T-helper 17 cell (primary cell): ENCODE measurements around the gene BRSK2. TPM values are rescaled to one million over a fixed set of nuclear protein-coding genes. Genes with fewer than 3 reads are reported as not detected.

Experiments
- ATAC-seq: fragments of 150-1000 bp; cut with Tn5 transposase; 2 replicates; pipeline ENCODE4 v1.10.0; 2021; ENCODE audit warnings: mild to moderate bottlenecking, moderate library complexity
- DNase-seq, 3 donors: peaks; one replicate each; pipeline versions ENCODE4 v3.0.0 to v3.0.0-alpha.2; 2020 to 2021
- H3K9me3 ChIP-seq: one replicate; pipeline ENCODE4 v1.7.0; 2013; ENCODE audit warnings: low read length, mild to moderate bottlenecking; ENCODE audit not compliant: control insufficient read depth, poor library complexity, severe bottlenecking
- H3K27ac Mint-ChIP-seq: one replicate; pipeline ENCODE4 v1.8.0; 2022; ENCODE audit warnings: mild to moderate bottlenecking, moderate library complexity, mixed read lengths
- H3K27me3 Mint-ChIP-seq: one replicate; pipeline ENCODE4 v1.8.0; 2022; ENCODE audit warnings: mixed read lengths
- H3K36me3 Mint-ChIP-seq: one replicate; pipeline ENCODE4 v1.8.0; 2022; ENCODE audit warnings: low read depth, mixed read lengths
- H3K4me1 Mint-ChIP-seq: one replicate; pipeline ENCODE4 v1.8.0; 2022; ENCODE audit warnings: mild to moderate bottlenecking, mixed read lengths
- H3K4me3 Mint-ChIP-seq: one replicate; pipeline ENCODE4 v1.8.0; 2022; ENCODE audit warnings: mild to moderate bottlenecking, moderate library complexity, mixed read lengths
- total RNA-seq, 4 donors: library from RNA in 2 of 4; stranded (reverse) in 2 of 4; gene quantifications; one replicate each; pipeline ENCODE4 v1.2.3 and lab custom pipeline; 2022 to 2026

BRSK2 gene
- total RNA-seq, 2 donors from 2014 or later = 0.23 to 0.25 TPM

GRCh38 chr11:1399386-1400316 is 9.9 kb downstream of the BRSK2 start:
- H3K27ac Mint-ChIP-seq = no peak overlapping the region
- ATAC-seq (no peak), DNase-seq (no peak)
- H3K9me3 ChIP-seq = no peaks in the 10 kb centered on the region
- H3K4me3 Mint-ChIP-seq = no peak overlapping the region
- peaks cover 9% of the 10 kb centered on the region for H3K27me3 Mint-ChIP-seq
- H3K36me3 Mint-ChIP-seq = no peaks in the 10 kb centered on the region
- H3K4me1 Mint-ChIP-seq = no peaks in the 10 kb centered on the region

DNA sequence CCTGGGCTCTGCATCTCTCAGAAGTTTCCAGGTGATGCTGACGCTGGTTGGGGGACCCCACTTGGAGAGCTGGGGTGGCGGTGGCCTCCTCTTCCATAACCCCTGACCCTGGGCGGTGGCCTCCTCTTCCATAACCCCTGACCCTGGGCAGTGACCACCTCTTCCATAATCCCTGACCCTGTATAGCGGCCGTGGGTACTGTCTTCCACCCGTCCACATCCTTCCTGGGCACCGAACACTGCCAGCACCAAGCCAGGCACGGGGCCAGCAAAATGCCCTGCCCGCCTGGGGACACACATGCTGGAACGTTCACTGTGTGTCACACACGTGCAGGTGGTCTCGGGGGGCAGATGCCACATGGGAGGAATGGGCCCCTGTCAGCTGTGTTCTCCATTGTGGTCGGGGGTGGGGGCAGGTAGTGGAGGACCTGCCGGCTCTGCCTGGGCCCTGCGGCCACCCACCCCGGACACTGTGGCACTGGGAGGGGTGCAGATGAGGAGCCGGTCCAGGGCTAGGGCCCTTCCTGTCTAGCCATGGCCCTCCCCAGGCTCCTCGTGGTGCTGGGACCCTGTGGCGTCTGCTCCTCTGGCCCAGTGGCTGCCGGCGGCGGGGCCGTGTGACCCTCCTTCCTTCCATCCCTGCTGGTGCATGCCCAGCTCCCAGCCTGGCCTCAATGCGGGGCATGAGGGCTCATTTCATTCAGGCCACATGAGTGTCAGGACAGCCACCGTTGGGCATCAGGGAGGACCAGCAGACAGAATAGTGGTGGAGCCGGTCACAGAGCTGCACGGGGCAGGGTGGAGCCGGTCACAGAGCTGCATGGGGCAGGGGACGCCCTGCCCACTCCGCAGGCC is 10.8 kb downstream of the BRSK2 start:
- no peaks in the 10 kb centered on the region for H3K9me3 ChIP-seq
- peaks cover 9% of the 10 kb centered on the region for H3K27me3 Mint-ChIP-seq
- H3K4me3 Mint-ChIP-seq = no peak overlapping the region
- no peaks in the 10 kb centered on the region for H3K4me1 Mint-ChIP-seq
- H3K27ac Mint-ChIP-seq = no peak overlapping the region
- ATAC-seq (no peak), DNase-seq (no peak)
- no peaks in the 10 kb centered on the region for H3K36me3 Mint-ChIP-seq

DNA sequence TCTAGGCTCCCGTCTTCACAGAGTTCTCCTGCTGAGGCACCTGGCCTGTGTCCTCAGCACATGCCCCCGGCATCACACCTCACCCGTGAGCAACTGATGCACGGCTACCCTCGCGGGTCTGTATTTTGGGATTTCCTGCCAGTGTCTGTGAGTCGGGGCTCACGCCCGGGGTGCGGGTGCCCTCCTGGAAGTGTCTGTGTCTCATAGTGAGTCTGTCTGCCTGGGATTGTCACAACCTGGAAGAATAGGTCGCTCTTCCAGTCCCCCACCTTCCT is 11.4 kb downstream of the BRSK2 start:
- Mint-ChIP-seq H3K27me3 (peaks cover 9% of the 10 kb centered on the region), H3K4me1 (no peaks in the 10 kb centered on the region), H3K27ac (no peak overlapping the region), H3K4me3 (no peak overlapping the region), H3K36me3 (no peaks in the 10 kb centered on the region)
- ATAC-seq (no peak), DNase-seq (no peak)
- H3K9me3 ChIP-seq = no peaks in the 10 kb centered on the region

GRCh38 chr11:1401656-1402221 is 12.0 kb downstream of the BRSK2 start:
- no peaks in the 10 kb centered on the region for H3K4me1 Mint-ChIP-seq
- ATAC-seq (peak; percentile 50), DNase-seq (peak in 1 of 3 donors; percentile 47)
- no peaks in the 10 kb centered on the region for H3K36me3 Mint-ChIP-seq
- no peaks in the 10 kb centered on the region for H3K9me3 ChIP-seq
- H3K4me3 Mint-ChIP-seq = no peak overlapping the region
- H3K27me3 Mint-ChIP-seq = peaks cover 9% of the 10 kb centered on the region
- H3K27ac Mint-ChIP-seq = no peak overlapping the region

GRCh38 chr11:1402355-1403077 is 12.8 kb downstream of the BRSK2 start:
- ATAC-seq (no peak), DNase-seq (no peak)
- H3K27me3 Mint-ChIP-seq = peaks cover 9% of the 10 kb centered on the region
- no peak overlapping the region for H3K27ac Mint-ChIP-seq
- H3K9me3 ChIP-seq = no peaks in the 10 kb centered on the region
- no peaks in the 10 kb centered on the region for H3K4me1 Mint-ChIP-seq
- H3K36me3 Mint-ChIP-seq = no peaks in the 10 kb centered on the region
- H3K4me3 Mint-ChIP-seq = no peak overlapping the region

- no peaks in the 10 kb centered on the region for H3K36me3 Mint-ChIP-seq
- no peaks in the 10 kb centered on the region for H3K9me3 ChIP-seq
- H3K4me3 Mint-ChIP-seq = no peak overlapping the region
- H3K27ac Mint-ChIP-seq = no peak overlapping the region
- ATAC-seq = no peak
- no peaks in the 10 kb centered on the region for H3K4me1 Mint-ChIP-seq
- no peak for DNase-seq
- peaks cover 9% of the 10 kb centered on the region for H3K27me3 Mint-ChIP-seq
These were observed 13.4 kb downstream of the BRSK2 start for GRCh38 chr11:1403078-1403620.

DNA sequence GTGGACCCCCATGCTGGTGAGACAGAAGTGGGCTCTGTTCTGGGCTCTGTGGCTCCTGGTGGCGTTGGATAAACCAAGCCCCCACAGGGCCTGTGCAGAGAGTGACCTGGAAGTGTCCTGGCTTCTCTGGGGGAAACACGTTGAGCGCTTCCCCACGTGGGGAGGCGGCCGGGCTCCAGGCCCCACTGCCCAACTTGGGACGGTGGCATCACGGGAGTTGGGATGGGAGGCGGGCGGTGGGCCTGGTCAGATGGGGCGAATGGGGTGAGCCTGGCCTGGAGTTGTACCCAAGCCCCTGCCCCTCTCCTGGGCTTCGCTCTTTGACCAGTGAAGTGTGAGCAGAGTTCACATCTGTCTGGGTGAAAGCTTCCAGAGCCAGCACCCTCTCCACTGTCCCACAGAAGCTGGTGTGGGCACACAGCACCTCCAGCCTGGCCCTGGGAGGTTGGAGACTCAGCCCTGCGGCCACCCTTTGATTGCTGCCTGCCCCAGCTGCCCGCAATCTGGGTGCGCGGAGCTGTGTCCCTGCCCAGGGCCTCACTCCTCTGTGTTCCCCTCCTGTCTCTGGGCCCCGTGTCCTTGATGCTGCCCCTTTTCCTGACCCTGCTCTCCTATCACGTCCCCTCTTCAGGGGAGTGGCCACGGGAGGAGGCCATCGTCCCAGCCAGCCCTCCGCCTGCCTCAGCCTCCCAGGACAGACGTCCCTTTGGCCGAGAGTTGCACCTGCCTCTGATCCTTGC is 14.2 kb downstream of the BRSK2 start:
- H3K4me1 Mint-ChIP-seq = no peaks in the 10 kb centered on the region
- no peak overlapping the region for H3K27ac Mint-ChIP-seq
- H3K27me3 Mint-ChIP-seq = peaks cover 9% of the 10 kb centered on the region
- H3K36me3 Mint-ChIP-seq = no peaks in the 10 kb centered on the region
- ATAC-seq (no peak), DNase-seq (no peak)
- no peak overlapping the region for H3K4me3 Mint-ChIP-seq
- no peaks in the 10 kb centered on the region for H3K9me3 ChIP-seq

- no peaks in the 10 kb centered on the region for H3K4me1 Mint-ChIP-seq
- H3K36me3 Mint-ChIP-seq = no peaks in the 10 kb centered on the region
- ATAC-seq (no peak), DNase-seq (no peak)
- peaks cover 9% of the 10 kb centered on the region for H3K27me3 Mint-ChIP-seq
- H3K27ac Mint-ChIP-seq = no peak overlapping the region
- H3K4me3 Mint-ChIP-seq = no peak overlapping the region
- H3K9me3 ChIP-seq = no peaks in the 10 kb centered on the region
These were observed 14.9 kb downstream of the BRSK2 start for GRCh38 chr11:1404461-1405185.

DNA sequence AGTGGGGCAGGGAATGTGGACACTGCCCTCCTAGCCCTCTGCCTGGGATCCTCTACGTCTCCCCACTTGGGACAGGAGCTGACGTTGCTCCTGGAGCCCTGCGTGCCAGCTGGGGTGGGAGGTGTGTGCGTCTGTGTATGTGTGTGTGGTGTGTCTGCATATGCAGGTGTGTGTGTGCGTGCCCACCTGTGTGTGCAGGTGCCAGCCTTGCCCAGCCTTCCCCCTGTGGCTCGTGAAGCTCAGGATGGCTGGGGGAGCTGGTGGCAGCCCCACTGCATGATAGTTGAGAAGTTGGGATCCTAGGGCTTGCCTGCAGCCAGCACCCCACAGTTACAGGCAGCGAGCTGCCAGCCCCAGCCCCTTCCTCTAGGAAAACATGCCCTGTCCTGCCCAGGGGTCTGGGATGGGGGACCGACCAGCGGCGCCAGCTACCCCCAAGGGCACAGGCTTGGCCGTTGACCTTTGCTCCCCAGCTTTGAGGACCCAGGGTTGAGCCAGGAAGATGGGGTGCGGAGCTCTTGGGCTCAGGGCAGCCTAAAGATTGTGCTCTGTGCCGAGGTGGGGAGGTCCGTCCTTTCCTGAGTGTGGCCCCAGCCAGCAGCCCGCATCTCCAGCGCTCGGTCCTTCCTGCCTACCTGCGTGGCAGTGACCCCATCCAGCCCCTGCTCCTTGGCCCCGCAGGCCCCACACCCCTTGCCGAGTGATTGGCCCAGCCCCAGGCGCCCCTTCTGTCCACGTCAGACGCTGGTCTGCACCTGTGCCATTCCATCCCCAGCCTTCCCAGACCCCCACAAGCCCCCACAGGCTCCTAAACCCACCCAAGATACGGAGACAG is 15.7 kb downstream of the BRSK2 start:
- H3K9me3 ChIP-seq = no peaks in the 10 kb centered on the region
- DNase-seq = no peak
- H3K27ac Mint-ChIP-seq = no peak overlapping the region
- H3K36me3 Mint-ChIP-seq = no peaks in the 10 kb centered on the region
- peaks cover 9% of the 10 kb centered on the region for H3K27me3 Mint-ChIP-seq
- H3K4me3 Mint-ChIP-seq = no peak overlapping the region
- no peaks in the 10 kb centered on the region for H3K4me1 Mint-ChIP-seq
- no peak for ATAC-seq

DNA sequence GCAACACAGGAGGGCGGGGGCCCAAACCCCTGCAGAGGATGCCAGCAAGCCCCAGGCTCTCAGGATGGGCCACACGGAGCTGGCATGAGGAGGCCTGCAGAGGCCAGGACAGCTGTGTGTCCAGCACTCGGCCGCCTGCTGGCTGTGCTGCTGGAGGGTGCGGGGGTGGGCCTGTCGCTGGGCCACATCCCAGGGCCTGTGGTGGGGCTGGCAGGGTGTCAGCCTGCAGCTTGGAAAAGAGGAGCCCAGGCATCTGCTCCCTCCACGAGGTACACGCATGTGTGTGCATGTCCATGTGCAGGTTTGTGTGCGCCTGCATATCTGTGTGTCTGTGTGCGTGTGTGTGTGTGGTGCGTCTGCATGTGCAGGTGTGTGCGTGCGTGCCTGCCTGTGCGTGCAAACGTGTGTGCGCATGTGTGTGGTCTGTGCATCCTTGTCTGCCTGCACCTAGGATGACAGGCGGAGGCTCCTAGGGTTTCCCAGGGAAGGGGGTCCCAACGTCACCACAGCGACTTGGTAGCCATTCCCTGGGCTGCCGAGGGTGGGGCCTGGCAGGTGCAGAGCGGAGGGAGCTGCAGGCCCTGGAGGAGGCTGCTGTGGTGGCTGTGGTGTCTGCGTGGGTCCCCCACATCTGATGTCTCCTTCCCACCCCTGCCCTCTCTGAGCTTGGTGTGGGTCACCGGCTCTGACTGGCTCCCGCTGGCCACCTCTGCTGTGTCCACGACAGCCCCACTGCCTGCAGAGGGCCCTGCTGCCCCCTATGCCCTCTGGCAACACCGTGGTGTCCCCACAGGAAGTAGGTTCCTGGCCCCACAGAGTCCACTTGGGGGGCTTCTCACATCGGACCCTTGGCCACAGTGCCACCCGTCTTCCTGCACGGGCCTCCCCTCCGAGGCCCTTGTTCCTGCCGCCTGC is 17.1 kb downstream of the BRSK2 start:
- Mint-ChIP-seq H3K4me1 (no peaks in the 10 kb centered on the region), H3K4me3 (no peak overlapping the region), H3K27me3 (no peaks in the 10 kb centered on the region), H3K36me3 (no peaks in the 10 kb centered on the region), H3K27ac (no peak overlapping the region)
- no peaks in the 10 kb centered on the region for H3K9me3 ChIP-seq
- no peak for DNase-seq
- no peak for ATAC-seq
